Putamen (tissue), 1 donor: ENCODE results near the gene RELT.
"Not testable (repeated sequence)": the region's sequence is repeated elsewhere in the genome, so short reads cannot be mapped to it uniquely, and the experiment has no call there.

Source experiments
- DNase-seq: peaks from one replicate; pipeline ENCODE4 v3.0.0-alpha.2; 2016; ENCODE audit warnings: low spot score

The RELT gene

GRCh38 chr11:73436859-73437258 is 60.7 kb downstream of the RELT start:
- DNase-seq: not testable (repeated sequence)

DNA sequence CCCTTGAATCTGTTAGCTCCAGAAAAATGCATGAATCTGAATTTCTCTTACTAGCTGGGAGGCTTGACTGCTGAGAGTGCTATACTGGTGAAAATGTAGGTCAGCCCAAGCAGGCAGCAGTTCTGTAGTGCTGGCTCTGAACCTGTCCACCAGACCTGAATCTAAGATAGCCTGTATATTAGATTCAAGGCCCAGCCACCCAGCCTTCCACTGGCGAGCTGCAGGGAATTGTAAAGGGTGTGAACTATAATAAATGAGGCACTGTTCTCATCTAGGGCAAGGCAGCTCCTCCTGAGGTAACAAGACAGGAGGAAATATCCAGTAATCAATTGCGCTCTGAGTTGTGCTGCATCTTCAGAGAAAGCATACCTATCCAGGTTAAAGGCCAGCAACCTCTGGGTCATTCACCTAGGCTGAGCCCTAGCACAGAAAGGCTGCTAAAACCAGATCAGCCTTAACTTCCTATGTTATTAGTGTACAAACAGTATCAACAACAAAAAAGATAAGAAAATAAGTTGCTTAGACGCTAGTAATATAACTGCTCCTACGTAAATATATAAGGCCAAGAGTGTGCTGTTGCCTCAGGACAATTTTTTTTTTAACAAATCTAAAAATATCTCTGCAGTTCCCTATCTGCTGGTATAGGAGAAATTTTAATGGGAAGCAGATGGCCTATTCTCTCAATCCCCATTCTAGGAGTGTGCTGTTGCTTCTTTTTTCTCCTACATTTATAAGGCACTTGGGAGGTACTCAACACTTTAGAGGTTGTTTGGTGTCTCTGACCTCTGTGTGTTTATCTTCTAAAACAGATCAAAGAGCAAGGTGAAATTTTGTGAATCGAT is 63.0 kb downstream of the RELT start:
- DNase-seq: no peak

DNA sequence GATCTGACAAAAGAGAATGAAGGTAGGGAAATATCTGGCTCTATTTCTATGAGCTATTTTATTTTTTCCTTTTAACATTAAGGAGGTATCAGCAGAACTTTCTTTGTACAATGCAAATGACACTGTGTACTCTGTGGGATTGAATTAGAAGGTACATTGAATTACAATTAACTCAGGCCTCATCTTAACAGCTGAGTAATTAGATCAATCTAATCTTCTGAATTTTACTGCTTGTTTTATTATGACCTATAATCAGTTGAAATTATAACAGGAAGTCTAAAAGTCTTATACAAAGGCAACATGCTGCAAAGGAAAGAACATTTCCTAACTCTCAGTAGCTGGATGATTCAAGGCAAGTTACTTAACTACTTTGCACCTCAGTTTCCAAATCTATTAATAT is 69.8 kb downstream of the RELT start:
- no peak for DNase-seq

GRCh38 chr11:73446766-73447165 is 70.6 kb downstream of the RELT start:
- DNase-seq: no peak
